Keratinocyte (primary cell): ENCODE results near the gene BAZ1A. TPM values are rescaled to one million over a fixed set of nuclear protein-coding genes. Genes with fewer than 3 reads are reported as not detected.

Source experiments
- DNase-seq: peaks from one replicate; pipeline ENCODE4 v3.0.0-alpha.2; 2011; ENCODE audit warnings: low read depth, missing footprints, low spot score
- FAIRE-seq: peaks from 2 replicates; lab custom pipeline; 2011; peaks lifted over from hg19 to GRCh38; lab: Jason Lieb, UNC
- H2AFZ ChIP-seq: 2 replicates; pipeline ENCODE4 v1.6.0; 2012; ENCODE audit warnings: low read length, control low read depth, inconsistent platforms; ENCODE audit not compliant: control insufficient read depth
- H3K27ac ChIP-seq: 2 replicates; pipeline ENCODE4 v1.5.1; 2011; ENCODE audit warnings: low read length; ENCODE audit not compliant: control insufficient read depth, insufficient read depth
- H3K27me3 ChIP-seq: 3 replicates; pipeline ENCODE4 v1.6.0; 2011; ENCODE audit warnings: low read length; ENCODE audit not compliant: control insufficient read depth, insufficient read depth; ENCODE audit errors: extremely low read depth
- H3K36me3 ChIP-seq, 2 experiments: 2 replicates in 1 of 2; 3 replicates in 1 of 2; pipeline ENCODE4 v1.5.1; 2011; ENCODE audit warnings: low read length in 2 of 2, mild to moderate bottlenecking in 1 of 2; ENCODE audit not compliant: control insufficient read depth in 2 of 2, insufficient read depth in 2 of 2; ENCODE audit errors: extremely low read depth in 1 of 2
- H3K4me1 ChIP-seq: 3 replicates; pipeline ENCODE4 v1.5.1; 2011; ENCODE audit warnings: low read length; ENCODE audit not compliant: control insufficient read depth, insufficient read depth; ENCODE audit errors: extremely low read depth
- H3K4me2 ChIP-seq: 3 replicates; pipeline ENCODE4 v1.6.0; 2011; ENCODE audit warnings: low read depth, low read length; ENCODE audit not compliant: control insufficient read depth, insufficient read depth; ENCODE audit errors: extremely low read depth
- H3K4me3 ChIP-seq, 3 experiments: fragments of 200-600 bp in 1 of 3; sonication (generic) in 1 of 3; 2 replicates in 2 of 3; 3 replicates in 1 of 3; pipeline ENCODE4 v1.5.1; 2011 to 2016; ENCODE audit warnings: low read length in 3 of 3, mild to moderate bottlenecking in 3 of 3, control low read depth in 2 of 3, inconsistent platforms in 1 of 3, low read depth in 1 of 3, mixed read lengths in 1 of 3, mixed run types in 1 of 3, moderate library complexity in 1 of 3; ENCODE audit not compliant: control insufficient read depth in 2 of 3, insufficient read depth in 2 of 3; ENCODE audit errors: extremely low read depth in 1 of 3
- H3K79me2 ChIP-seq: 2 replicates; pipeline ENCODE4 v1.6.0; 2012; ENCODE audit warnings: low read length; ENCODE audit not compliant: control insufficient read depth, insufficient read depth
- H3K9ac ChIP-seq: 3 replicates; pipeline ENCODE4 v1.6.0; 2011; ENCODE audit warnings: low read length; ENCODE audit not compliant: control insufficient read depth, insufficient read depth; ENCODE audit errors: extremely low read depth
- H3K9me1 ChIP-seq: 3 replicates; pipeline ENCODE4 v1.6.0; 2011; ENCODE audit warnings: low read length; ENCODE audit not compliant: control insufficient read depth, insufficient read depth; ENCODE audit errors: extremely low read depth
- H3K9me3 ChIP-seq: 2 replicates; pipeline ENCODE4 v1.5.1; 2012; ENCODE audit warnings: low read depth, low read length; ENCODE audit not compliant: control insufficient read depth
- H4K20me1 ChIP-seq: 3 replicates; pipeline ENCODE4 v1.6.0; 2011; ENCODE audit warnings: low read length; ENCODE audit not compliant: control insufficient read depth, insufficient read depth; ENCODE audit errors: extremely low read depth
- CTCF ChIP-seq, 3 experiments: IDR thresholded peaks in 1 of 3; conservative IDR thresholded peaks in 1 of 3; optimal IDR thresholded peaks in 1 of 3; 2 replicates in 2 of 3; 3 replicates in 1 of 3; pipeline versions ENCODE3 to v1.5.1; 2011; ENCODE audit warnings: low read length in 3 of 3, mild to moderate bottlenecking in 3 of 3, moderate library complexity in 2 of 3, control low read depth in 1 of 3, inconsistent platforms in 1 of 3; ENCODE audit not compliant: insufficient read depth in 2 of 3; ENCODE audit errors: extremely low read depth in 1 of 3
- EZH2 ChIP-seq: IDR thresholded peaks from one replicate; pipeline ENCODE4 v1.6.1; 2012; ENCODE audit warnings: inconsistent platforms, mild to moderate bottlenecking, low read length, moderate library complexity
- dilution Hi-C: fragments of 300-500 bp; cut with MboI; formaldehyde crosslinking; loops from one replicate; pipeline ENCODE4 v1.7.0; 2020; ENCODE audit warnings: low sequenced_read_pairs; ENCODE audit not compliant: extremely low pct_ligation_motif_present
- polyA plus RNA-seq, 5 experiments: library from polyadenylated mRNA; depleted of rRNA in 3 of 5; stranded (reverse) in 3 of 5; stranded (forward) in 1 of 5; unstranded in 1 of 5; fragments of >200 nt; gene quantifications; 1 replicate in 1 of 5; 2 replicates in 3 of 5; 3 replicates in 1 of 5; pipeline versions ENCODE4 v1.2.1 to v1.2.3, GENCODE V29; 2011 to 2012; ENCODE audit warnings: missing spikeins in 2 of 5, low read depth in 1 of 5, low replicate concordance in 1 of 5

Gene BAZ1A
- polyA plus RNA-seq, 1 donor (not counting 4 experiments of a cell fraction or from before 2014, with no cell fraction given): 52.0 TPM

DNA sequence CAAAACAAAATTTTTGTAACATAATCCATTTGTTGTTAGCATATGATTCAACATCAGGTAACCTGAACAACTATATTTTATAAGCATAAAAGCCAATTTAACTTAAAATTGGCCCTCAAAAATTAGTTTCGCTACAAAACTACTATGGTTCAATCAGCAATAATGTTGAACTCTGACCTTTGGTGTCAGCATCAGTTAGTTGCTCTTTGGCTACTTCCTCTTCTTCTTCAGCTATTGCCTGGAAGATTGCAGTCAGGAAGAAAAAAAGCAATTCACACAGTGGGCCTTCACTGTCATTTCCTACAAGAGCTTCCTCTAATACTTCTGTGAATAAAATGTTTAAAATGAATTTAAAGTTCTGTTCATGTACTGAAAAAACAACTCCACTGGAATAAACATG is 82.6 kb downstream of the BAZ1A start:
- Histone ChIP-seq H3K4me1 (no peaks in the 10 kb centered on the region), H3K9me1 (no peaks in the 10 kb centered on the region), H3K4me2 (no peak overlapping the region), H4K20me1 (no peaks in the 10 kb centered on the region), H3K4me3 (no peak overlapping the region), H2AFZ (no peak overlapping the region), H3K27me3 (no peaks in the 10 kb centered on the region), H3K27ac (no peak overlapping the region), H3K79me2 (no peaks in the 10 kb centered on the region), H3K36me3 (peaks cover 4 to 13% of the 10 kb centered on the region in 2 experiments), H3K9ac (no peak overlapping the region), H3K9me3 (no peaks in the 10 kb centered on the region)
- FAIRE-seq (no peak), DNase-seq (no peak)
- TF ChIP-seq CTCF (optimal IDR thresholded peaks at IDR 0.05 in 1 of 3, IDR thresholded peaks at IDR 0.05 in 1 of 3, conservative IDR thresholded peaks at IDR 0.05 in 1 of 3; ENCODE audit: extremely low read depth in 1 of 3, insufficient read depth in 2 of 3, low read length in 3 of 3) (no peak), EZH2 (no peak)
- dilution Hi-C loops: no loop called here

DNA sequence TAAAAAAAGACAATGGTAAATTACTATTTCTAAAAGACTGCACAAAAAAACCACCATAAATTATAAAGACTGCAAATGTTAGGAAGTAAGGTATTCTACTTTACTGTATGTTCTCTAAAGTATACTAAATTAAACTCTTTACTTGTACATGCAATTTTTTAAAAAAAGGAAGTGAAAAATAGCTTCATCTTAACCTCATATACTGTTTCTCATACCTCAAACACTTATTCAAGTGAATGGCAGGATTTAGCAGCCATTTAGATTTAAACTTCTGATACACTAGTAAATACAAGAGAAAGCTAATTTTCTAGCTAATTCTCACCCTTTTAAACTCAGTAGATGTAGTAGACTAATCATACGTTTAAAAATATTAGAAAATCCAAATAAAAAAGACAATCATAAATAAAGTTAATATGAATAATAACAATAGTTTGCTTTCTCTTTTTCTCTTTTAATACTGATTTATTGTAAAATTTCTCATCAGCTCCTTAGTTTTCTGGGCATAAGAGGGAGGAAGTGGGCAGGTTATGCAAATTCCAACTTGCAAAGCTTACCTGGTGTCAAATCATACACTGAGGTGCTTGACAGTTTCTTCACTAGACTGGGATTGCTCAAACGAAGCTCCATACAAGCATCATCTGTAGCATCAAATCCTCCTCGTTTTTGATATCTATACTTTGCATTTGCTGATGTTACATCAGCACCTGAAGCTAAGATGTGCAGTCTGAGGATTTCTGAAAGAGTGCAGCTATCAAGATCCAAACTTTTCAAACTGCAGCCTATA is 89.7 kb downstream of the BAZ1A start:
- FAIRE-seq (no peak), DNase-seq (no peak)
- dilution Hi-C loops: no loop called here

More for the DNA sequence above, 89.7 kb downstream of the BAZ1A start:
- Histone ChIP-seq H3K4me3 (no peak overlapping the region), H3K9me3 (no peaks in the 10 kb centered on the region), H4K20me1 (no peaks in the 10 kb centered on the region), H3K4me2 (no peak overlapping the region), H3K36me3 (peaks cover 4 to 14% of the 10 kb centered on the region in 2 experiments), H3K9me1 (no peaks in the 10 kb centered on the region), H3K9ac (no peak overlapping the region), H3K4me1 (peaks cover 15% of the 10 kb centered on the region), H3K27me3 (no peaks in the 10 kb centered on the region), H2AFZ (no peak overlapping the region), H3K79me2 (no peaks in the 10 kb centered on the region), H3K27ac (no peak overlapping the region)
- TF ChIP-seq CTCF (optimal IDR thresholded peaks at IDR 0.05 in 1 of 3, IDR thresholded peaks at IDR 0.05 in 1 of 3, conservative IDR thresholded peaks at IDR 0.05 in 1 of 3; ENCODE audit: extremely low read depth in 1 of 3, insufficient read depth in 2 of 3, low read length in 3 of 3) (no peak), EZH2 (no peak)
